Calu3 (cell line): ENCODE results near the gene TPST1. TPM values are rescaled to one million over a fixed set of nuclear protein-coding genes. Genes with fewer than 3 reads are reported as not detected.

Experiments used
- BruUV-seq: library from RNA; stranded (reverse); fragments of 400-500 nt; replicated peaks from 2 replicates; lab custom pipeline; 2021; lab: Mats Ljungman, UMichigan
- CTCF ChIA-PET: fragments of 300-600 bp; sonication (Branson Sonifier 250); formaldehyde crosslinking; loops from one replicate; lab custom pipeline; 2022; ENCODE audit warnings: antibody characterized with exemption; lab: Charles Lee
- DNase-seq: peaks from one replicate; pipeline ENCODE4 v3.0.0; 2022
- H3K27ac Mint-ChIP-seq: one replicate; pipeline ENCODE4 v1.8.0; 2022; ENCODE audit warnings: mixed read lengths; ENCODE audit not compliant: unreplicated experiment
- H3K27me3 Mint-ChIP-seq: one replicate; pipeline ENCODE4 v1.8.0; 2022; ENCODE audit warnings: mixed read lengths; ENCODE audit not compliant: unreplicated experiment
- H3K36me3 Mint-ChIP-seq: one replicate; pipeline ENCODE4 v1.8.0; 2022; ENCODE audit warnings: mild to moderate bottlenecking, moderate library complexity, mixed read lengths; ENCODE audit not compliant: insufficient read depth, unreplicated experiment
- H3K4me1 Mint-ChIP-seq: one replicate; pipeline ENCODE4 v1.8.0; 2022; ENCODE audit warnings: mild to moderate bottlenecking, low read depth, mixed read lengths; ENCODE audit not compliant: unreplicated experiment
- H3K4me3 Mint-ChIP-seq: one replicate; pipeline ENCODE4 v1.8.0; 2022; ENCODE audit warnings: mild to moderate bottlenecking, low read depth, moderate library complexity, mixed read lengths; ENCODE audit not compliant: unreplicated experiment
- H3K9me3 Mint-ChIP-seq: one replicate; pipeline ENCODE4 v1.8.0; 2022; ENCODE audit warnings: low read depth, mixed read lengths; ENCODE audit not compliant: unreplicated experiment
- intact Hi-C: fragments of 100-400 bp; cut with micrococcal nuclease; formaldehyde crosslinking; loops from one replicate; pipeline ENCODE4 v1.10.0; 2022; ENCODE audit not compliant: unreplicated experiment
- total RNA-seq: library from RNA; stranded (reverse); gene quantifications from 2 replicates; pipeline ENCODE4 v1.2.3, GENCODE V29; 2022
- TF ChIP-seq, protein P1 (sequence below): fragments of 200-600 bp; IDR thresholded peaks from one replicate; pipeline ENCODE4 v1.8.0; 2022; ENCODE audit warnings: antibody characterized with exemption; ENCODE audit not compliant: unreplicated experiment

TPST1 gene
- total RNA-seq, 1 experiment from 2014 or later = 11.4 TPM

GRCh38 chr7:66198469-66198868 lies 6.7 kb upstream of the TPST1 start:
- no peak overlapping the region for H3K4me3 Mint-ChIP-seq

DNA sequence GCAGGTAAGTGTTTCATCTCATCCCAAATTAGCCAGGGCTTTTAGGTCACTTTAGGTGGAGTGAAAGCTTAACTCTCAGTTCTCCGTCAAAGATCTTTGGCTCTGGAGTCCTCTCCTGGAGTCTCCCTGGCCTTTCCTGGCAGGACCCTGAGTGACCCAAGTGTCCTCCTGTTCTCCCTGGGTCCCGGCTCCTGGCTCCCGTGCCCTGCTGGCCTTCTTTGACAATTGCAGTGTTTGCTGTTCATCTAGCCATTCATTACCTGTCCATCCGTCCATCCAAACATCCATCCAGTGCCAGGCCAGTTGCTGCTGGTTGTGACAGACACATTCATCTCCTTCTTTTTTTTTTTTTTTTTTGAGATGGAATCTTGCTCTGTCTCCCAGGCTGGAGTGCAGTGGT lies 6.2 kb upstream of the TPST1 start:
- Mint-ChIP-seq H3K9me3 (no peaks in the 10 kb centered on the region), H3K4me3 (no peak overlapping the region), H3K27me3 (peaks cover 3% of the 10 kb centered on the region), H3K36me3 (no peaks in the 10 kb centered on the region), H3K27ac (no peak overlapping the region), H3K4me1 (no peaks in the 10 kb centered on the region)
- TF ChIP-seq, protein P1, sequence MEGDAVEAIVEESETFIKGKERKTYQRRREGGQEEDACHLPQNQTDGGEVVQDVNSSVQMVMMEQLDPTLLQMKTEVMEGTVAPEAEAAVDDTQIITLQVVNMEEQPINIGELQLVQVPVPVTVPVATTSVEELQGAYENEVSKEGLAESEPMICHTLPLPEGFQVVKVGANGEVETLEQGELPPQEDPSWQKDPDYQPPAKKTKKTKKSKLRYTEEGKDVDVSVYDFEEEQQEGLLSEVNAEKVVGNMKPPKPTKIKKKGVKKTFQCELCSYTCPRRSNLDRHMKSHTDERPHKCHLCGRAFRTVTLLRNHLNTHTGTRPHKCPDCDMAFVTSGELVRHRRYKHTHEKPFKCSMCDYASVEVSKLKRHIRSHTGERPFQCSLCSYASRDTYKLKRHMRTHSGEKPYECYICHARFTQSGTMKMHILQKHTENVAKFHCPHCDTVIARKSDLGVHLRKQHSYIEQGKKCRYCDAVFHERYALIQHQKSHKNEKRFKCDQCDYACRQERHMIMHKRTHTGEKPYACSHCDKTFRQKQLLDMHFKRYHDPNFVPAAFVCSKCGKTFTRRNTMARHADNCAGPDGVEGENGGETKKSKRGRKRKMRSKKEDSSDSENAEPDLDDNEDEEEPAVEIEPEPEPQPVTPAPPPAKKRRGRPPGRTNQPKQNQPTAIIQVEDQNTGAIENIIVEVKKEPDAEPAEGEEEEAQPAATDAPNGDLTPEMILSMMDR = no peak
- CTCF ChIA-PET = no interaction called here
- intact Hi-C loops = no loop called here
- no peak for DNase-seq
- BruUV-seq = no TSS peak

More at GRCh38 chr7:66198469-66198868, 6.7 kb upstream of the TPST1 start:
- TF ChIP-seq, protein P1 = no peak
- no peak overlapping the region for H3K27ac Mint-ChIP-seq
- no peaks in the 10 kb centered on the region for H3K4me1 Mint-ChIP-seq
- no peaks in the 10 kb centered on the region for H3K9me3 Mint-ChIP-seq
- H3K27me3 Mint-ChIP-seq = peaks cover 8% of the 10 kb centered on the region
- CTCF ChIA-PET = no interaction called here
- intact Hi-C loops = no loop called here
- no TSS peak for BruUV-seq
- H3K36me3 Mint-ChIP-seq = no peaks in the 10 kb centered on the region
- DNase-seq = no peak

DNA sequence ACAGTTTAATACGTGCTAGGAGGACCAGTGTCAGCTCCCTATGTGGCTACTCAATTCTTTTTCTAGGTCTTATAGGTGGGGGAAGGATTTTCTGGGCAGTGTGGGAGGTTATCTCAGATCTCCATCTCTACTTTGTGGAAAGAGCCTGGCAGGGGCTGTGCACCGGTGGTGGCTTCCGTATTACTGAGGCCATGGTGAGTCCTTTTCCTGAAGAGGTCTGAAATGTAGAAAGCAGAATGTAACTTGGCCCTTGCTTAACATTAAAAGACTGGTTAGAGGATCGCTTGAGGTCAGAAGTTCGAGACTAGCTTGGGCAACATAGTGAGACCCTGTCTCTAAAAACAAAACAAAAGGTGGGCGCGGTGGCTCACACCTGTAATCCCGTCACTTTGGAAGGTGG lies 2.7 kb upstream of the TPST1 start:
- Mint-ChIP-seq H3K4me3 (no peak overlapping the region), H3K27ac (no peak overlapping the region), H3K27me3 (no peaks in the 10 kb centered on the region), H3K4me1 (no peaks in the 10 kb centered on the region), H3K36me3 (peaks cover 18% of the 10 kb centered on the region), H3K9me3 (no peaks in the 10 kb centered on the region)
- intact Hi-C loops = no loop called here
- DNase-seq = no peak
- CTCF ChIA-PET = no interaction called here
- TF ChIP-seq, protein P1 = no peak
- BruUV-seq = no TSS peak

GRCh38 chr7:66205741-66206090 lies 582 bp downstream of the TPST1 start:
- no peak for DNase-seq
- Mint-ChIP-seq H3K4me3 (peak overlapping the region; percentile 77), H3K36me3 (peaks cover 18% of the 10 kb centered on the region), H3K4me1 (no peaks in the 10 kb centered on the region), H3K27me3 (no peaks in the 10 kb centered on the region), H3K9me3 (no peaks in the 10 kb centered on the region), H3K27ac (peak overlapping the region; percentile 69)
- TF ChIP-seq, protein P1 = no peak
- intact Hi-C loops = no loop called here
- CTCF ChIA-PET = no interaction called here
- no TSS peak for BruUV-seq
